ENCODE measurements around the gene PBXIP1. TPM values are rescaled to one million over a fixed set of nuclear protein-coding genes. Genes with fewer than 3 reads are reported as not detected.

Gene PBXIP1
- total RNA-seq, 2 experiments from 2014 or later, result 11.2 to 11.7 TPM

- ChIA-PET POLR2A (no interaction called here), CTCF (no interaction called here)
Measured at GRCh38 chr1:154895798-154896197, 60.1 kb downstream of the PBXIP1 start.

Other genes with a start within 250 kb of the PBXIP1 start
- gene KCNN3, start 85.8 kb downstream of the PBXIP1 start, total RNA-seq, result under 1 TPM; 0.10 to 0.30 TPM
- 10 to 100 TPM; 42.6 to 44.1 TPM for gene PMVK, start 19.4 kb downstream of the PBXIP1 start, total RNA-seq
- 10 to 100 TPM; 28.7 to 30.1 TPM for gene PYGO2, start 5.7 kb upstream of the PBXIP1 start, total RNA-seq
- 10 to 100 TPM; 31.2 to 36.3 TPM for gene SHC1, start 14.6 kb upstream of the PBXIP1 start, total RNA-seq
- gene CKS1B, start 18.6 kb upstream of the PBXIP1 start, total RNA-seq, result 100 to 1,000 TPM; 136 to 137 TPM
- 10 to 100 TPM; 62.8 to 63.2 TPM for gene FLAD1, start 27.2 kb upstream of the PBXIP1 start, total RNA-seq
- under 1 TPM in 1 of 2 experiments, not detected in 1; 0.61 TPM for gene LENEP, start 37.5 kb upstream of the PBXIP1 start, total RNA-seq
- gene ZBTB7B, start 46.7 kb upstream of the PBXIP1 start, total RNA-seq, result 10 to 100 TPM; 33.4 to 34.3 TPM
- under 1 TPM in 1 of 2 experiments, not detected in 1; 0.21 TPM for gene DCST2, start 77.7 kb upstream of the PBXIP1 start, total RNA-seq
- not detected for gene DCST1, start 77.7 kb upstream of the PBXIP1 start, total RNA-seq
- gene ADAM15, start 95.2 kb upstream of the PBXIP1 start, total RNA-seq, result 10 to 100 TPM; 38.5 to 44.6 TPM
- gene EFNA4, start 107.6 kb upstream of the PBXIP1 start, total RNA-seq, result 1 to 10 TPM; 3.4 to 4.6 TPM
- gene EFNA3, start 122.7 kb upstream of the PBXIP1 start, total RNA-seq, result 1 to 10 TPM; 3.1 to 3.5 TPM
- under 1 TPM in 1 of 2 experiments, not detected in 1; 0.15 TPM for gene EFNA1, start 171.8 kb upstream of the PBXIP1 start, total RNA-seq
- gene SLC50A1, start 179.8 kb upstream of the PBXIP1 start, total RNA-seq, result 10 to 100 TPM; 54.3 to 56.8 TPM
- gene DPM3, start 184.4 kb upstream of the PBXIP1 start, total RNA-seq, result 10 to 100 TPM; 31.3 to 32.0 TPM
- 100 to 1,000 TPM; 179 to 199 TPM for gene KRTCAP2, start 217.2 kb upstream of the PBXIP1 start, total RNA-seq
- 1 to 10 TPM; 7.3 to 7.8 TPM for gene TRIM46, start 217.8 kb upstream of the PBXIP1 start, total RNA-seq